ENCODE data around the gene UBE2E2. TPM values are rescaled to one million over a fixed set of nuclear protein-coding genes. Genes with fewer than 3 reads are reported as not detected.

The UBE2E2 gene
- total RNA-seq, 1 experiment from 2014 or later, result 25.1 TPM

GRCh38 chr3:23479026-23479425, 275.9 kb downstream of the UBE2E2 start:
- Mint-ChIP-seq H3K27me3 (ENCODE audit: unreplicated experiment) (no peaks in the 10 kb centered on the region), H3K4me3 (ENCODE audit: low read depth, unreplicated experiment) (no peak overlapping the region), H3K9me3 (ENCODE audit: low read depth, unreplicated experiment) (peaks cover 5% of the 10 kb centered on the region), H3K36me3 (ENCODE audit: insufficient read depth, unreplicated experiment) (no peaks in the 10 kb centered on the region), H3K4me1 (ENCODE audit: low read depth, unreplicated experiment) (peaks cover 12% of the 10 kb centered on the region), H3K27ac (ENCODE audit: unreplicated experiment) (no peak overlapping the region)
- CTCF ChIA-PET, result interaction anchor here (0.5 to 0.6 kb wide), 2 partner anchors 400 to 597 kb away, joined by 3 to 4 read pairs; no protein-coding TSS in a partner anchor
- no peak for DNase-seq
- intact Hi-C loops (cut with micrococcal nuclease; ENCODE audit: unreplicated experiment), result no loop called here
- BruUV-seq (replicated peaks), result no TSS peak
- no peak for TF ChIP-seq CTCF (IDR thresholded peaks at IDR 0.05; ENCODE audit: unreplicated experiment)

- no peak for DNase-seq
These were observed 276.6 kb downstream of the UBE2E2 start for GRCh38 chr3:23479615-23480328.

GRCh38 chr3:23480329-23480714, 277.2 kb downstream of the UBE2E2 start:
- Mint-ChIP-seq H3K9me3 (ENCODE audit: low read depth, unreplicated experiment) (peaks cover 2% of the 10 kb centered on the region), H3K36me3 (ENCODE audit: insufficient read depth, unreplicated experiment) (no peaks in the 10 kb centered on the region), H3K4me1 (ENCODE audit: low read depth, unreplicated experiment) (peaks cover 1% of the 10 kb centered on the region), H3K4me3 (ENCODE audit: low read depth, unreplicated experiment) (no peak overlapping the region), H3K27me3 (ENCODE audit: unreplicated experiment) (no peaks in the 10 kb centered on the region), H3K27ac (ENCODE audit: unreplicated experiment) (no peak overlapping the region)
- DNase-seq, result no peak
- no TSS peak for BruUV-seq (replicated peaks)
- no peak for TF ChIP-seq CTCF (IDR thresholded peaks at IDR 0.05; ENCODE audit: unreplicated experiment)
- CTCF ChIA-PET, result no interaction called here
- intact Hi-C loops (cut with micrococcal nuclease; ENCODE audit: unreplicated experiment), result no loop called here

More at GRCh38 chr3:23479615-23480328, 276.6 kb downstream of the UBE2E2 start:
- CTCF ChIA-PET, result interaction anchor here (0.5 to 0.6 kb wide), 2 partner anchors 401 to 597 kb away, joined by 3 to 4 read pairs; no protein-coding TSS in a partner anchor
- H3K4me3 Mint-ChIP-seq (ENCODE audit: low read depth, unreplicated experiment), result no peak overlapping the region
- no peaks in the 10 kb centered on the region for H3K36me3 Mint-ChIP-seq (ENCODE audit: insufficient read depth, unreplicated experiment)
- intact Hi-C loops (cut with micrococcal nuclease; ENCODE audit: unreplicated experiment), result no loop called here
- no TSS peak for BruUV-seq (replicated peaks)
- no peak overlapping the region for H3K27ac Mint-ChIP-seq (ENCODE audit: unreplicated experiment)
- H3K4me1 Mint-ChIP-seq (ENCODE audit: low read depth, unreplicated experiment), result peaks cover 7% of the 10 kb centered on the region
- no peak for TF ChIP-seq CTCF (IDR thresholded peaks at IDR 0.05; ENCODE audit: unreplicated experiment)
- H3K27me3 Mint-ChIP-seq (ENCODE audit: unreplicated experiment), result no peaks in the 10 kb centered on the region
- H3K9me3 Mint-ChIP-seq (ENCODE audit: low read depth, unreplicated experiment), result peaks cover 3% of the 10 kb centered on the region

- intact Hi-C loops (cut with micrococcal nuclease; ENCODE audit: unreplicated experiment), result no loop called here
- TF ChIP-seq CTCF (IDR thresholded peaks at IDR 0.05; ENCODE audit: unreplicated experiment), result no peak
- H3K9me3 Mint-ChIP-seq (ENCODE audit: low read depth, unreplicated experiment), result peaks cover 6% of the 10 kb centered on the region
- H3K27me3 Mint-ChIP-seq (ENCODE audit: unreplicated experiment), result no peaks in the 10 kb centered on the region
- CTCF ChIA-PET, result no interaction called here
- H3K4me3 Mint-ChIP-seq (ENCODE audit: low read depth, unreplicated experiment), result no peak overlapping the region
- BruUV-seq (replicated peaks), result no TSS peak
- H3K27ac Mint-ChIP-seq (ENCODE audit: unreplicated experiment), result no peak overlapping the region
- no peak for DNase-seq
- H3K4me1 Mint-ChIP-seq (ENCODE audit: low read depth, unreplicated experiment), result no peaks in the 10 kb centered on the region
- no peaks in the 10 kb centered on the region for H3K36me3 Mint-ChIP-seq (ENCODE audit: insufficient read depth, unreplicated experiment)
These were observed 278.0 kb downstream of the UBE2E2 start for GRCh38 chr3:23481011-23481615.
